ENCODE data around the gene VPS26C.

VPS26C gene

DNA sequence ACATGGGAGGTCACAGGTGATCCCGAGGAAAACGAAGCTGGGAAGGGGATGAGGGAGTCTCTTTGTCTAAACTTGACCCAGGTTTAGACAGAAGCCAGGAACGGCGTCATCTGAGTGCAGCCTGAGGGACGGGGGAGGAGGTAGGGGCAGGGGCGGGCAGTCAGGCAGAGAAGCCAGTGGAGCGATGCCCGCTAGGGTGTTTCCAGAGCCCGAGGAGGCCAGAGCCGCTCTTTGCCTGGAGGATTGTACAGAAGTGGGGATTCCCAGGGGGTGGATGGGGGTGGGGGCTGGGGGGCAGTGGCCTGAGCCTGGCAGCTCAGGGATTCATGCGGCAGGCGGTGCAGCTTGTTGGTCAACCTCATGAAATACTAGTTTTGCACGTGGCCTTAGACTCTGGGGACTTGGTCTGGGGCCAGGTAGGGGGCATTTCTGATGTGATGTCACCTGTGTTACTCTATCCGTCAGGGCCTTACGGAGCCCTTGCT is 58.4 kb downstream of the VPS26C start:
- no peak for DNase-seq (ENCODE audit: low read depth)
- TF ChIP-seq, protein P1, sequence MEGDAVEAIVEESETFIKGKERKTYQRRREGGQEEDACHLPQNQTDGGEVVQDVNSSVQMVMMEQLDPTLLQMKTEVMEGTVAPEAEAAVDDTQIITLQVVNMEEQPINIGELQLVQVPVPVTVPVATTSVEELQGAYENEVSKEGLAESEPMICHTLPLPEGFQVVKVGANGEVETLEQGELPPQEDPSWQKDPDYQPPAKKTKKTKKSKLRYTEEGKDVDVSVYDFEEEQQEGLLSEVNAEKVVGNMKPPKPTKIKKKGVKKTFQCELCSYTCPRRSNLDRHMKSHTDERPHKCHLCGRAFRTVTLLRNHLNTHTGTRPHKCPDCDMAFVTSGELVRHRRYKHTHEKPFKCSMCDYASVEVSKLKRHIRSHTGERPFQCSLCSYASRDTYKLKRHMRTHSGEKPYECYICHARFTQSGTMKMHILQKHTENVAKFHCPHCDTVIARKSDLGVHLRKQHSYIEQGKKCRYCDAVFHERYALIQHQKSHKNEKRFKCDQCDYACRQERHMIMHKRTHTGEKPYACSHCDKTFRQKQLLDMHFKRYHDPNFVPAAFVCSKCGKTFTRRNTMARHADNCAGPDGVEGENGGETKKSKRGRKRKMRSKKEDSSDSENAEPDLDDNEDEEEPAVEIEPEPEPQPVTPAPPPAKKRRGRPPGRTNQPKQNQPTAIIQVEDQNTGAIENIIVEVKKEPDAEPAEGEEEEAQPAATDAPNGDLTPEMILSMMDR (conservative IDR thresholded peaks at IDR 0.05; ENCODE audit: low read depth, low read length): no peak

DNA sequence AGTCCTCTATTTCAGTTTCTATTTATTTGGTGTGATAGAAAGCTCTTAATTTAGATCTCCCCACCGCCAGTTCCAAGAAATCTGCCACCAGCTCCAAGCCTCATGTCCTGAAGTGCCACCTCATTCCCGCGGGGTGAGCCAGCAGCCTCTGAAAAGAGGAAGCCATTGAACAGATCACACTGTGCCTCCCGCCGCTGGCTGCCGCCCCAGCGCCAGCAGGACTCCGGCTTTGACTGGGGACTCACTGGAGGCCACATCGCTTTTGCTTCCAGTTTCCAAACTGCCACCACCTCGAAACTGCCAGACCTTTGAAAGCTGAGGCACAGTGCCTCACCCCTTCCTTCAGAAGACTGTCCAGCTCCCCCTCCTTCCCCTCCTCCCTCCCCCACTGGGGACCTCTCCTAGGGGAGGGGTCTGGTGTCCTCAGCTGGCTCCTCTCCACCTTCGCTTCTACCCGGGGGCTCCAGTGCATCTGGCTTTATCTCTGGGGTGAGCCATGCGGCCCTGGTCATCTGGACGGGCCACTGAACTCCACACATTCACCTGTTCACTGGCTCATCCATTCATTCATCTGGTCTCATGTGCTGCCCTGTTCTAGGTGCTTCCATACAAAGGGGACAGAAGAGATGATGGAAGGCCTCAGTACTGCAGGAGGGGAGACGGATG is 58.9 kb downstream of the VPS26C start:
- no peak overlapping the region for H3K4me3 ChIP-seq (ENCODE audit: low read depth, low read length)
- TF ChIP-seq, protein P1 (conservative IDR thresholded peaks at IDR 0.05; ENCODE audit: low read depth, low read length): no peak
- DNase-seq (ENCODE audit: low read depth): no peak

More for the DNA sequence above, 58.4 kb downstream of the VPS26C start:
- H3K4me3 ChIP-seq (ENCODE audit: low read depth, low read length): no peak overlapping the region

DNA sequence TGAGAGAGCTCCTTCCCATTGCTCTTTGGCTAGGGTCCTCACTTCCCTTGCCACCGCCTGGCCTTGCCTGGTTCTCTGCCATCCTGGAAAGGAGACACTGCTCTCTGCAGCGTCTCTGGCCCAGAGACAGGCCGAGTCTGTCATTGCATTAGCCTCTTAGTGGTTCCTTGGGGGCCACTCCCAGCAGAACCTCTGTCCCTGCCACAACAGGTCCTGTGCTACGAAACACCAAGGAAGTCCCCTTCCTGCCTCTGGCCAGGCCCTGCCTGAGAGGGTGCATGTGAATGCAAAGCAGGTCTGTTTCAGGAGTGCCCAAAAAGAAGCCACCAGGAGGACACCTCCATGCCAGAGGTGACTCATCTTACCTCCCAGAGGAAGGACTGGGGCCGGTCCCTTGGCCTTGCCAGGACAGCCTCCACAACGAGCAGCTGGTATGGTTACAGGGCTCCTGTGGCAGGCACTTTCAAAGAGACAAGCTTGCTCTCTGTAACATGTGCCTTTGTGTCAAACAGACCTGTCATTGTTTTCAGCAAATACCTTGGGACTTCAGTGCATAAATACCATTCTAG is 59.6 kb downstream of the VPS26C start:
- TF ChIP-seq, protein P1 (conservative IDR thresholded peaks at IDR 0.05; ENCODE audit: low read depth, low read length): no peak
- H3K4me3 ChIP-seq (ENCODE audit: low read depth, low read length): no peak overlapping the region
- peak; percentile 12 for DNase-seq (ENCODE audit: low read depth)

DNA sequence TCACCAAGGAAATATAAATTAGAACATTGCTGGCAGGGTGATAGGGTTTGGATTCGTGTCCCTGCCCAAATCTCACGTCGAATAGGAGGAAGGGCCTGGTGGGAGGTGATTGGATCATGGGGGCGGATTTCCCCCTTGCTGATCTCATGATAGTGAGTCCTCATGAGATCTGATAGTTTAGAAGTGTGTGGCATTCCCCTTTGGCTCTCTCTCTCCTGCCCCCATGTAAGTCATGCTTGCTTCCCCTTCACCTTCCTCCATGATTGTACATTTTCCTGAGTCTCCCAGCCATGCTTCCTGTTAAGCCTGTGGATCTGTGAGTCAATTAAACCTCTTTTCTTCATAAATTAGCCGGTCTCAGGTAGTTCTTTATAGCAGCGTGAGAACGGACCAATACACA is 60.6 kb downstream of the VPS26C start:
- no peak for DNase-seq (ENCODE audit: low read depth)
- TF ChIP-seq, protein P1 (conservative IDR thresholded peaks at IDR 0.05; ENCODE audit: low read depth, low read length): no peak
- H3K4me3 ChIP-seq (ENCODE audit: low read depth, low read length): no peak overlapping the region

DNA sequence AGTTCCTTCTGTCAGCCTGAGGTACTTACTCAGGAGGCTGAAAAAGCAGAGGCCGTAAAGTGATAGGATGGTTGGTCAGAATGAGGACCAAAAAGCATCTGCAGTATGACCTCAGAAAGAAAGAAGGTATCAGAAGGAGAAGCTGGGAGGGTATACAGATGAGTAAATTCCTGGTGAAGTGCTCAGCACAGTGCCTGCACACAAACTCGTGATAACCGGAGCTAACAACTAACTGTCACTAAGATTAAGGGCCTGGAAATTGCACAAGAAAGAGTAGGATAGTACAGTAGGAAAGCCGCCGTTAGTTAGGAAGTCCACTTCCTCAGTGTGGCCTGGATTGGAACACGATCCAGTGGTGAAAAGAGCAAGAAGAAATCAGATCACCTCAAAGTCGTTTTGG is 62.6 kb downstream of the VPS26C start:
- DNase-seq (ENCODE audit: low read depth): peak; percentile 25
- H3K4me3 ChIP-seq (ENCODE audit: low read depth, low read length): no peak overlapping the region
- TF ChIP-seq, protein P1 (conservative IDR thresholded peaks at IDR 0.05; ENCODE audit: low read depth, low read length): no peak

DNA sequence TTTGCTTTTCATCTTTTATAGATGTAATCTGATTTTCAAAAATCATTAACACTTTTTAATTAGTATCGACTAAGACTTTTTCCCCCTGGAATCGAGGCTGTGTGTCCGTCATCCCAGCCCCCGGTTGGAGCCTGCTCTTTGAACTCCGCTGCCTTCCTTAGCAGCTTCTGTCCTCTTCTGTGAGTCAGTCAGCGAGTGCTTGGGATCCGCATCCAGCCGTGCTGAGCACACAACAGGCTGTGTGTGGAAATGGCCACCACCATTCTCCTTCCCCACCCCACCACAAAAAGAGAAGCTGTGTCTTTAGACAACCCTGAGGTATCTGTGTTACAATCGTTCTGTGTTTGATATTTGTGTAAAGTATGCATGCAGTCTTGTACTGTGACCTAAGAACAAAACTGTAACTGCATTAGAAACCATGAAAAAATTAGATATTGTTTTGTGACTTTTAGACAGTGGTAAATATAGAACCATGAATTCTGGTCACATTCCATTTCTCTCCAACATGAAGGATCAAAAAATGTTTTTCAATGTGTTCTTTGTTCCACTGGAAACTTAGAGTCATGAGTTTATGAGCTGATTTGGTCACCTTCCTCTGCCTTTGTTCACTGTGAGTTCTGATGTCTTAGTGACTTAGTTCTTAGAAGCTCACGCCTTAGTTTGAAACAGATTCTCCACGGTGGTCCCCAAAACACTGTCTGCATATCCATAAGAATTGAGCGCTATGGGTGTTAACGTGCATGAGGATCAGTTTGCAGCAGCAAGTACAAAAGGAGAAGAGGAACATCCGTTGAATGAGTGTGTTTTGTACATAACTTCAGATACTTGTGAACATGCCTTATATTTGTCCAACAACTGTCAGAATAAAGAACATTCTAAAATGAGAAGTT is 64.7 kb downstream of the VPS26C start:
- TF ChIP-seq, protein P1 (conservative IDR thresholded peaks at IDR 0.05; ENCODE audit: low read depth, low read length): no peak

More for the DNA sequence above, 64.7 kb downstream of the VPS26C start:
- no peak for DNase-seq (ENCODE audit: low read depth)
- no peak overlapping the region for H3K4me3 ChIP-seq (ENCODE audit: low read depth, low read length)
